Measurements from ENCODE around the gene BEX5.
"Not testable (repeated sequence)": the region's sequence is repeated elsewhere in the genome, so short reads cannot be mapped to it uniquely, and the experiment has no call there.

BEX5 gene

GRCh38 chrX:102125014-102125413 is 30.8 kb downstream of the BEX5 start:
- H2AK5ac ChIP-seq (ENCODE audit: low read length, severe bottlenecking); H3K36me3 ChIP-seq (ENCODE audit: control insufficient read depth in 1 of 2, insufficient read depth in 2 of 2, low read depth in 1 of 2, low read length in 2 of 2); H3K79me1 ChIP-seq (replicated peaks; ENCODE audit: low read length, poor library complexity, severe bottlenecking); H3K4ac ChIP-seq (ENCODE audit: low read depth in 1 of 2, low read length in 2 of 2); H2BK120ac ChIP-seq (ENCODE audit: low read depth, low read length); DNase-seq; H3K9me3 ChIP-seq (ENCODE audit: control insufficient read depth, low read length); H3K14ac ChIP-seq (ENCODE audit: low read length in 2 of 2); H3K18ac ChIP-seq (ENCODE audit: low read depth in 1 of 2, low read length in 2 of 2); H2AFZ ChIP-seq (ENCODE audit: low read depth, low read length); H2BK15ac ChIP-seq (ENCODE audit: low read depth, poor library complexity, severe bottlenecking); H2BK5ac ChIP-seq (ENCODE audit: low read depth, low read length, poor library complexity, severe bottlenecking); H4K91ac ChIP-seq (ENCODE audit: low read length); H3K9ac ChIP-seq (ENCODE audit: low read length); H4K8ac ChIP-seq (ENCODE audit: low read length); H3K23ac ChIP-seq (ENCODE audit: low read length in 2 of 2); H3K4me1 ChIP-seq (ENCODE audit: control insufficient read depth, insufficient read depth, low read depth, low read length); H3K4me3 ChIP-seq (ENCODE audit: insufficient read depth in 1 of 2, low read depth in 1 of 2, low read length in 2 of 2); H3K27ac ChIP-seq (ENCODE audit: low read length, poor library complexity, severe bottlenecking); H2BK12ac ChIP-seq (ENCODE audit: low read length in 2 of 2); H3K4me2 ChIP-seq (ENCODE audit: low read length, poor library complexity, severe bottlenecking): not testable (repeated sequence)
- WGBS, result 60% methylated on average over 3 of the region's 10 CpGs
- H3K27me3 ChIP-seq (ENCODE audit: control insufficient read depth in 1 of 2, insufficient read depth in 1 of 2, low read length in 2 of 2), result peaks cover 0 to 51% of the 10 kb centered on the region in 2 experiments

GRCh38 chrX:102115748-102116147 is 40.0 kb downstream of the BEX5 start:
- Histone ChIP-seq H4K8ac (ENCODE audit: low read length) (no peak overlapping the region), H2BK12ac (ENCODE audit: low read length in 2 of 2) (no peak overlapping the region), H3K36me3 (ENCODE audit: control insufficient read depth in 1 of 2, insufficient read depth in 2 of 2, low read depth in 1 of 2, low read length in 2 of 2) (no peaks in the 10 kb centered on the region), H3K14ac (ENCODE audit: low read length in 2 of 2) (no peak overlapping the region), H3K79me1 (replicated peaks; ENCODE audit: low read length, poor library complexity, severe bottlenecking) (no peaks in the 10 kb centered on the region), H4K91ac (ENCODE audit: low read length) (no peak overlapping the region), H3K9ac (ENCODE audit: low read length) (no peak overlapping the region), H3K18ac (ENCODE audit: low read depth in 1 of 2, low read length in 2 of 2) (no peak overlapping the region), H2AFZ (ENCODE audit: low read depth, low read length) (no peak overlapping the region), H2AK5ac (ENCODE audit: low read length, severe bottlenecking) (no peak overlapping the region), H3K4me2 (ENCODE audit: low read length, poor library complexity, severe bottlenecking) (no peak overlapping the region), H2BK120ac (ENCODE audit: low read depth, low read length) (no peak overlapping the region), H3K4me3 (ENCODE audit: insufficient read depth in 1 of 2, low read depth in 1 of 2, low read length in 2 of 2) (no peak overlapping the region), H3K27me3 (ENCODE audit: control insufficient read depth in 1 of 2, insufficient read depth in 1 of 2, low read length in 2 of 2) (peaks cover 0 to 3% of the 10 kb centered on the region in 2 experiments), H3K23ac (ENCODE audit: low read length in 2 of 2) (no peak overlapping the region), H3K27ac (ENCODE audit: low read length, poor library complexity, severe bottlenecking) (no peak overlapping the region), H3K4me1 (ENCODE audit: control insufficient read depth, insufficient read depth, low read depth, low read length) (no peaks in the 10 kb centered on the region), H2BK15ac (ENCODE audit: low read depth, poor library complexity, severe bottlenecking) (no peak overlapping the region), H3K9me3 (ENCODE audit: control insufficient read depth, low read length) (peaks cover 11% of the 10 kb centered on the region), H3K4ac (ENCODE audit: low read depth in 1 of 2, low read length in 2 of 2) (no peak overlapping the region), H2BK5ac (ENCODE audit: low read depth, low read length, poor library complexity, severe bottlenecking) (no peak overlapping the region)
- WGBS, result no CpG with 5 or more reads among the region's 2 CpGs
- no peak for DNase-seq

- Histone ChIP-seq H4K91ac (ENCODE audit: low read length) (no peak overlapping the region), H2AFZ (ENCODE audit: low read depth, low read length) (no peak overlapping the region), H3K4me2 (ENCODE audit: low read length, poor library complexity, severe bottlenecking) (no peak overlapping the region), H3K27ac (ENCODE audit: low read length, poor library complexity, severe bottlenecking) (no peak overlapping the region), H3K4ac (ENCODE audit: low read depth in 1 of 2, low read length in 2 of 2) (no peak overlapping the region), H3K18ac (ENCODE audit: low read depth in 1 of 2, low read length in 2 of 2) (no peak overlapping the region), H2AK5ac (ENCODE audit: low read length, severe bottlenecking) (no peak overlapping the region), H2BK120ac (ENCODE audit: low read depth, low read length) (no peak overlapping the region), H2BK5ac (ENCODE audit: low read depth, low read length, poor library complexity, severe bottlenecking) (no peak overlapping the region), H3K4me3 (ENCODE audit: insufficient read depth in 1 of 2, low read depth in 1 of 2, low read length in 2 of 2) (no peak overlapping the region), H2BK15ac (ENCODE audit: low read depth, poor library complexity, severe bottlenecking) (no peak overlapping the region), H3K4me1 (ENCODE audit: control insufficient read depth, insufficient read depth, low read depth, low read length) (no peaks in the 10 kb centered on the region), H3K9me3 (ENCODE audit: control insufficient read depth, low read length) (peaks cover 11% of the 10 kb centered on the region), H2BK12ac (ENCODE audit: low read length in 2 of 2) (no peak overlapping the region), H4K8ac (ENCODE audit: low read length) (no peak overlapping the region), H3K14ac (ENCODE audit: low read length in 2 of 2) (no peak overlapping the region), H3K27me3 (ENCODE audit: control insufficient read depth in 1 of 2, insufficient read depth in 1 of 2, low read length in 2 of 2) (peaks cover 0 to 3% of the 10 kb centered on the region in 2 experiments), H3K23ac (ENCODE audit: low read length in 2 of 2) (no peak overlapping the region), H3K9ac (ENCODE audit: low read length) (no peak overlapping the region), H3K79me1 (replicated peaks; ENCODE audit: low read length, poor library complexity, severe bottlenecking) (no peaks in the 10 kb centered on the region), H3K36me3 (ENCODE audit: control insufficient read depth in 1 of 2, insufficient read depth in 2 of 2, low read depth in 1 of 2, low read length in 2 of 2) (no peaks in the 10 kb centered on the region)
- WGBS, result 51% methylated on average over 3 of the region's 4 CpGs
- DNase-seq, result no peak
Measured at GRCh38 chrX:102113367-102113766, 42.4 kb downstream of the BEX5 start.

All from mesenchymal stem cell (in vitro differentiated cells and primary cell).